Measurements from ENCODE around the gene NAA35.
"Not testable (repeated sequence)": the region's sequence is repeated elsewhere in the genome, so short reads cannot be mapped to it uniquely, and the experiment has no call there.

Gene NAA35

DNA sequence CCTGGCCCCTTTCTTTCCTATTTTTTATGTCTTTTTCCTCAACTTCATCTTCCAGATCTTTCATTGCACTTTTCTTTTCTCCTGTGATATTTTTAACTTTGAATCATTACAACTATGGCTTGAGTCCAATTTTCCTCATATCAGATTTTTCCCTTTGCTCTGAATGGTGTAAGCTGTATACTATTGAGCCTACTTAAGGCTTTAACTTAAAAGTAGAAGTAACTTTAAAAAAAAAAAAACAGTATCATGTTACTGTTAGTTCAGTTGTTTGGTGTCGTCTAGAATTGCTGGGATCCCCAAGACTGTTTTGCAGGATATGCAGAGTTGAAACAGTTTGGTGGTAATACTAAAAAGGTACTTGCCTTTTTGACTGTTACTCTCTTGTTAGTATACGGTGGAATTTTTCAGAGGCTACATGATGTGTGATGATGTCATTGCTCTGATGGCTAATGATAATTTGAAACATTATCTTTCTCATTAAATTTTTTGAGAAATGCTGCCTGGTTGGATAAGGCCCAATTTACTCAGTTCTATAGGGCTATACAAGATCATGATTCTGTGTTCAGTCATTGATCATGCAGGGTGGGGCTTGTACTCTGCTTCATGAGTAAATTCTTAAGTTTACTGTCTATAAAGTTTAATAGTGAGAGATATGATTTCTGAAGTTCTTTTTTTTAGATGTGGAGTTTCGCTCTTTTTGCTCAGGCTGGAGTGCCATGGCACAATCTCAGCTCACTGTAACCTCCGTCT, 8.8 kb downstream of the NAA35 start:
- no peak for DNase-seq

DNA sequence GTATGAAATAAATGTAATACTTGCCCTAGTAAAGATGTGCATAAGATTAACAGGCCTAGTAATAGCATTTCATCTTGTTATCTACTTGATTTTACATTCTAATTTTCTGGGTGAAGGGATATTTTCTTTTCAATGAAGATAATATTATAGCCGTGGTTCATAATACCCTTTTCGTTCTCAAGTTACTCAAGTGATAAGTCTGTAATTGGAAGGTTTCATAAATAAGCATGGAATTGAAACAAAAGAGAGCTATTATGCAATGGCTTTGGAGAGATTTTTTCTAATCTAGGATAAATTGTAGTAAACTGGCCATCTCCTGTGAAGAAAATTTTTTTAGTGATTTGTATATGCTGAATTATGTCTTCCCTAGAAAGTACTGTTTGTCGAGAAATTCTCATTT, 19.0 kb downstream of the NAA35 start:
- DNase-seq: no peak

DNA sequence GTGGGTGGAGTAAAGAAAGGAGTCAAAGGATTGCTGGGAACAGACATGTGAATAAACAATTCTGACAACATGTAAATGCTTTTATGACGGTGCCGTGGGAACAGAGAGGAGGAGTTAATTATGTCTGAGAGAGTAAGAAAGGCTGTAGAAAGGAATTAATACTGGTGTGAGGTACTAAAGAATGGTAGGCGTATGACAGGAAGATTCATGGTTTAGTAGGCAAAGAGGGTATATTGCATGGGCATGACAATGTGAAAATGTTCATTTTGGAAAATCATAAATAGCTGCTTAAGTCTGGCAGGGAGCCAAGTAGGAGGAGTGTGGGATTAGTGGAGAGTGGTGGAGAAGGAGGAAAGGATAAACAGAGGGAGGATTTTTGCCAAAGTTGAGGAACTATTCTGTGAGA, 19.7 kb downstream of the NAA35 start:
- DNase-seq: no peak

DNA sequence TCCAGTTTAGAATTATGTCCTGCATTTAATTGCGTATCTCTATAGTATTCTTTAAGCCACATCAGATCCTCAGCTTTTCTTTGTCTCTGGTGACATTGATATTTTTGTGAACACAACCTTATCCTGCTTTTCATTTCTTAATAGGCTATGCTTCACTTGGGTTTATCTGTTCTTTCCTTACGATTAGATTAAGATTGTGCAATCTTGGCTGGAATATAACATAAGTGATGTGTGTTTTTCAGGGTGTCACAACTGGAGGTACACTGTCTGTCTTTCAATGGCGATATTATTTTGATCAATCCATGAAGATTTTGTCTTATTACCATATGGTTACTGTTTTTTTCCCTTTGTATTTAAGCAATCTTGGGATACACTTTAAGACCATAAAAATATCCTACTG, 23.6 kb downstream of the NAA35 start:
- DNase-seq: no peak

DNA sequence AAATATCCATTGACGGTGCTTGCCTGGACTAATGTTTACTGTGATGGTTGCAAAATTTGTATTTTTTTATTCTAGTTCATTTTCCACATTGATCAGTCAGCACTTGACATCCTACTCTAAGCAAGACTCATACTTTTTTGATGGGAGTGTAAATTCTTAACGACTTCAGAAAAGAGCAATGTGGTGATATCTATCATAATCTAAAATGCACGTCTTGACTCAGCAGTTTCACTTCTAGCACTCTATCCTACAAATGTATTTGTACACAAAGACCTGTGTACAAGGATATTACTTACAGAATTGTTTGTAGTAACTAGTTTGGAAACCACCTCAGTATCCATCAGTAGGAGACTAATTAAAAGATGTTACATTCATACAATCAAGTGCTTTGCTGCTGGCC, 24.0 kb downstream of the NAA35 start:
- no peak for DNase-seq

DNA sequence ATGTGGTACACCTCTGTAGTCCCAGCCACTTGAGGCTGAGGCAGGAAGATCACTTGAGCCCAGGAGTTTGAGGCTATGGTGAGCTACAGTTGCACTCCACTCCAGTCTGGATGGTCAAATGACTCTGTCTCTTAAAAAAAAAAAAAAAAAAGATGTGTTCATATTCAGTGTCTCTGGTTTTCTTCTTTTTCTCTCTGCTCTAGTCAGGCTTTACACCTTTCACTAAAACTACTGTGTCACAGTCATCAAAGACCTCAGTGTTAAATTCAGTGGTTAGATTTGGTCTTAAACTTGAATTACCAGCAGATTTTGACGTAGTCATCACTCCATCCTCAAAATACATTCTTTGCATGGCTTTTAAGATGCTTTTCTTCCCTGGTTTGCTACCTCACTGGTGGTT, 28.8 kb downstream of the NAA35 start:
- no peak for DNase-seq

DNA sequence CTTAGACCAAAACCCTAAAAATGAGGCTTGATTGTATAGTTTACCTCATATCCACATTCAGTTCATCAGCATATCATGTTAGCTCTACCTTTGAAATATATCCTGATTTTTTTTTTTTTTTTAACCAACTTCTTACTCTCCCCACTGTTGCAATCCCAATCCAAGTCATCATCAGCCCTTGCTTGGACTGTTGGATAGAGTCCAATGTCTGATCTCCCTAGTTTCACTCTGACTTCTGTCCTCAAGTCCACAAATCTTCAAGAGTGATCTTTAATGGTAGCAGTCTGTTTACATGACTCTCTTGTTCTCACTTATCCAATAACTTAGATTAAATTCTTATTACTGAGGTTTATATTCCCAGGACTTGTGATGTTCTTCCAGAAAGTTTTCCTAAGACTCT, 30.8 kb downstream of the NAA35 start:
- DNase-seq: no peak

DNA sequence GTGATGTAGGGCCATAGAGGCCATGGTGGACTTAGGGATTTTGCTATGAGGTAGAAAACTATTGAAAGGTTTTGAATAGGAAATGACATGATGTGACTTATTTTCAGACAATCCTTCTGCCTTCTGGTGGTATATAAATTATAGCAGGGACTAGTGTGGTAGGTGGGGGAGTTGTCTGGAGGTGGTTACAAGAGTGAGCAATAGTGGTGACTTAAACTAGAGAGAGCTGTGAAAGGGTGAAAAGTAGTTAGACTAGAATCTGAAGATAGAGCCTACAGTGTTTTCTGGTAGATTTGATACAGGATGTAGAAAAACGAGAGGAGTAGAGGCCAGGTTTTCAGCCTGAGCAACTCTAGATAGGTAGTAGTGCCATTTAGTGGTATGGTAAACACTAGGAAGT, 32.3 kb downstream of the NAA35 start:
- no peak for DNase-seq

DNA sequence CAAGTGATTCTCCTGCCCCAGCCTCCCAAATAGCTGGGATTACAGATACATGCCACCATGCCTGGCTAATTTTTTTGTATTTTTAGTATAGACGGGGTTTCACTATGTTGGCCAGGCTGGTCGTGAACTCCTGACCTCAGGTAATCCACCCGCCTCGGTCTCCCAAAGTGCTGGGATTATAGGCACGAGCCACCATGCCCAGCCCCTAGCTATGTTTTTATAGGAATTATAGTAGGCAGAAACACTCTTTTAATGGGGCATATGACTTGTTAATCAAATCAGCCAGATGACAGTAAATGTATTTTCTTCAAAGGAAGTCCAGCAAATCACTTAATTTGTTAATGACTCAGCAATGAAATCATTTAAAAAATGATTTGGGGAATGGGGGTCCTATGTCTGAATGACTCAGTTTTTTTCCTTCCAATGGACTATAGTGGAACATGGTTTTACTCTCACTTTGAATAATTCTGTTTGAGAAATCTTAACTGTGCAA, 33.2 kb downstream of the NAA35 start:
- not testable (repeated sequence) for DNase-seq

DNA sequence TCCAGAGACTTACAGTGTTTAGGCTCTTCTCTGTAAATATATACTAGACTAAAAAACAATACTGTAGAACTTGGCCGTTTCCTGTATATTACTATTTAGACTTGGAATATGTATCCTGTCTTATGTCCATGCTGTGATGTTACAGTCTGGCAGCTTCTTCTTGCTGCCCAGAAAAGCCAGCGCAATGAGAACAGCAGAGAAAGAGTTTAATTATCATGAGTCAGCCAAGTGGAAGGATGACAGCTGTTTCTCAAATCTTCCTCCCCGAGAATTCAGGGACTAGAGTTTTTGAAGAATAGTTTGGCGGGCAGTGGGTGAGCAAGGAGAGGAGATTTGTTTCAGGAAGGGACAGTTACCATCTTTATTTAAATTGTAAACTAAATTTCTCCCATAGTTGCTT, 37.5 kb downstream of the NAA35 start:
- DNase-seq: no peak

DNA sequence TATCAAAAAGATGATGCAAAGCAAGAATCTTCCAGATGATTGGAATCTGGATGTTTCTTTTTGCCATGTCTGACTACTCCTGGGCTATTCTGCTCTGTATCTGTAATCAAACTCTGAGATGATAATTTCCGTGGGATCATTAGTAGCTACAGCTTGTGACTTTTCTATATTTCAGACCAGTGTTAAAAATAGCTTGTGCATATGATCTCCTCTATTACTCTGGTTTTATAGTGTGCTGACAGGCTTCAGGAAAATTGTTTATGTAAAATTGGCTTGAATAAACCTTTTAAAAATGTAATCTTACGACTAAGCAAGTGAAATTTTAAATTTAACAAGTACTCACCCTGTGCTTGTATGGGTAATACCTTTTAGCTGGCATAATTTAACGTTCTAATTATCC, 40.4 kb downstream of the NAA35 start:
- DNase-seq: no peak

DNA sequence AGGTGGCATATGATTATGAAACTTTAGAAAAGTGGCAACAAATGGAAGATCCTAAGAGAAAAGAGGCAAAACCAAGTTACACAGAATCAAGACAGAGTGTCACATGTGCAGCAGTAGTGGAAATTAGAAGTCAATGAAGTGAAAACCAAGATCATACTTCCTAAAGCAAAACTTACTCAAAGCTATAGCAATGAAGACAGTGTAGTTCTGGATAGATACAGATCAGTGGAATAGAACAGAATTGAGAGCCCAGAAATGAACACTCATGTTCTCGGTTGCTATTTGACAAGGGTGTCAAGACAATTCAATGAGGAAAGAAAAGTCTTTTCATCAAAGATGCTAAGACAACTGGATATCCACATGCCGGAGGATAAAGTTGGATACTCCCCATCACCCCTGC, 43.5 kb downstream of the NAA35 start:
- no peak for DNase-seq

DNA sequence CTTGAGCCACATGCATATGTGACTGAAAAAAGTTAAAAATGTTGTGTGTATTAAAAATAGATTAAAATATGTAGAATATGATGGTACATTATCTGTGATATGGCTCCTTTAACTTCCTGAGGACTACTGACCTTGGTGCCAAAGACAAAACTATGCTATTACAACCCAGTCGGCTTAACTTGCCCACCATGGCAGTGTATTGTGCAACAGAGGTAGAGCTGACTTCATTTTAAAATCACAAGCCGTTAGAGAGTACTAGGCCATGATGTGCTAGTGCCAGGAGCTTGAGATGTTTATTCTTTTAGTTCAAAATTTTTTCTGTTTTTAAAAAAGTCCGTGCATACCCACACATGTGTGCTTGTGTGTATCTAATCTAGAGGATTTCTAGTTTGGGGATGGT, 46.3 kb downstream of the NAA35 start:
- DNase-seq: no peak

DNA sequence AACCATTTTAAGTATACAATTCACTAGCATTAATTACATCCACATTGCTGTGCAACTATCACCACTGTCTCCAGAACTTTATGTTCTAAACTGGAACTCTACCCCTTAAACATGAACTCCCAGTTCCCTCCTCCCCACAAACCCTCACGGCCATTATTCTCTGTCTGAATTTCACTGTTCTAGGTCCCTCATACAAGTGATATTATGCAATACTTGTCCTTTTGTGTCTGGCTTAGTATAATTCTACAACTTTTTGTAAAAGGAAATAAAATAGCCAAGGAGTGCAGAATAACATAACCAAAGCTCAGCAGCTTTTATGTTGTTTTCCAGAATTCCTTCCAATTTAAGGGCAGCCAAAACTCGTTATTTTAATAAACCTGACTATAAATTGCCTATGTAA, 53.2 kb downstream of the NAA35 start:
- no peak for DNase-seq

DNA sequence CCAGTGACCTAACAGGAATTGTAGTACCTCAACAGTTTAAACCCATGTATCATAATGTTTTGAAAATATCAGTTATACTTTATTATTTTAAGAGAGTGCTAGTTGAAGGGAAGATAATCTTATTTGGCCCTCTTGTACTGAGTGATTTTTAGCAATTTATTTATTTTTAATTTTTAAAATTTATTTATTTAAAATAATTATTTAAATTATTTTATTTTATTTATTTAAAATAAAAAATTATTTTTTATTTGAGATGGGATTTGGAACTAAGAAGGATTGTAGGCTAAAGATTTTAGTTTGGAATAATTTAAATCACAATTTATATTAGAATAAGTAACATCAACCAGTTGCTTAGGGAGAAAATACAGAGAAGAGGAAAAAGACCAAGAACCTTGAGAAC, 54.2 kb downstream of the NAA35 start:
- DNase-seq: no peak

DNA sequence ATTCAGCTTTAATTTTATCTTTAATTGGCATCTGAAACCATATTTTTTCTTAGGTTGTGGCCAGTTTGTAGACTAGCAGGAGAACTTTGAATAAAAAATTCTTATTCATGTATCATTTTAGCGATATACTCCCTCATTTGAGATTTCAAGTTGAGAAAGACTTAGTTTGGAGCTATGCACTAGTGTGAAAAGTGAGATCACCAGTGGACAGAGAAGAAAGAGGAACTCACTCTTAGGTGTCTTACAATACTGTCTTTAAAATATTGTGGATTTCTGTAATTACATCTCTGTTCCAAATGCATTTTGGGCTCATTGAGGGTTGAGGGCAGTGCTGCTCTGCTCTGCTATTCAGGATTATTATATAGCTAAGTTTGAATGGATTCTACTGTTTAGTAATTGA, 54.7 kb downstream of the NAA35 start:
- DNase-seq: no peak

DNA sequence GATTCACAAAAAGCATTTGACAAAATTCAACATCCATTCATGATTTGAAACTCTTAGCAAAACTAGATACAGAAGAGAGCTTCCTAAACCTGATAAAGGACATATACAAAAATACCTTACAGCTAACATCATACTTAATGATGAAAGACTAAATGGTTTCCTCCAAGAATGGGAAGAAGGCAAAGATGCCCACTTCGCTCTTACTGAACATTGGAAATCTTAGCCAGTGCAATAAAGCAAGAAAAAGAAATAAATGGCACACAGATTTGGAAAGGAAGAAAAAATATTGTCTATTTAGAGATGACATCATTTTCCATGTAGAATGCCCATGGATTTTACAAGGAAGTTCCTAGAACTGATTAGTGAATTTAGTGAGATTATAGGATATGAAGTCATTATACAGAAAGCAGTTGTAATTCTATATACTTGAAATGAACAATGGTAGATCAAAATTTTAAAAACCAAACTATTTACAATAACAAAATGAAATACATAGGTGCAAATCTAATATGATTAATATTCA, 64.4 kb downstream of the NAA35 start:
- DNase-seq: no peak

DNA sequence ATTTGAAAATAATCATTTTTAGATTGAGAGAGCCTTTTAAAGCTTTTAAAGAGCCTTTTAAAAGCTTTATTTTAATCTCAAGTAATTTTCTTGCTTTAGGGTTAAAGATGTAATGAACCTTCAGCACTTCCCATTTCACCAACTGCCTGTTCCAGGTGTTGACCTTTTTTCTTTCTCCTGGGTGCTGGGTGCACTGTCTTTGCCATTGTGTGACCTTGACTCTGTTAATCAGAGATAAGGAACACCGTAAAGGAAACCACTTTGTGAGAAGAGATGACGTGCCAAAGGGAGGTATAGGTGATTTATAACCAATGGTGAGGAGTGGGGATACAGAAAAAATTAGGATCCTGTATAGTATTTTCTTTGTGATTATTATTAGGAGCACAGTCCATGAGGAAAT, 68.2 kb downstream of the NAA35 start:
- no peak for DNase-seq

DNA sequence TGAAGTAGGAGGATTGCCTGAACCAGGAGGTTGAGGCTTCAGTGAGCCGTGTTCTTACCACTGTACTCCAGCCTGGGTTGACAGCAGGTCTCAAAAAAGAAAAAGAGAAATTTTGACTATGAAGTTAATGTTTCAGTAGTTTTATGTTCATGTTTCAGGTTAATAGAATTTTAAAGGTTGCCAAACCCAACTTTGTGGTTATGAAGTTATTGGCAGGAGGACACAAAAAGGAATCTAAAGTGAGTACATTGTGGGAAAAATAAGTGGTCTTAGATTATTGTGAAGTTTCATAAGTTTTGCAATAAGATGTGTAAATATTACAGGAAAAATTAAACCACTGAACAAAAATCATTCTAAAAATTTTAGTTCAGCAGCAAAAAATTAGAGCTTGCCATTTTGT, 79.8 kb downstream of the NAA35 start:
- no peak for DNase-seq

DNA sequence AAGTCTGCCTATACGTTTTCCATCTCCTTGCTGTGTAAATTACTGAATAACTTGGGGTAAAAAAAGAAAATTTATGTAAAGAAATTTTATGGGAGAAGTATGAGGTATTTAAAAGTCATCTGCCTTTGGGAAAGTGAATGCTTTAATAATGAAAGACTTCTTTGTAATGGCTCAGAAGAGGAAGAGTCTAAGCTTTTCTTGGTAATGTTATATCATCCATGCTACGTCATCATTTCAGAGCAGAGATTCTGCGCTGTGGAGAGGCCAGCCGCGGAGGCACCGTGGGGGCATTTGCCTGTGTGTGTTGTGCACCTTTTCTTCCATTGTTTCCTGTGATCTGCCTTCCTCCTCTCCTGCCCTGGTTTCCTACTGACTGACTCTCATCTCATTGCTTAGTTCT, 80.2 kb downstream of the NAA35 start:
- DNase-seq: no peak

DNA sequence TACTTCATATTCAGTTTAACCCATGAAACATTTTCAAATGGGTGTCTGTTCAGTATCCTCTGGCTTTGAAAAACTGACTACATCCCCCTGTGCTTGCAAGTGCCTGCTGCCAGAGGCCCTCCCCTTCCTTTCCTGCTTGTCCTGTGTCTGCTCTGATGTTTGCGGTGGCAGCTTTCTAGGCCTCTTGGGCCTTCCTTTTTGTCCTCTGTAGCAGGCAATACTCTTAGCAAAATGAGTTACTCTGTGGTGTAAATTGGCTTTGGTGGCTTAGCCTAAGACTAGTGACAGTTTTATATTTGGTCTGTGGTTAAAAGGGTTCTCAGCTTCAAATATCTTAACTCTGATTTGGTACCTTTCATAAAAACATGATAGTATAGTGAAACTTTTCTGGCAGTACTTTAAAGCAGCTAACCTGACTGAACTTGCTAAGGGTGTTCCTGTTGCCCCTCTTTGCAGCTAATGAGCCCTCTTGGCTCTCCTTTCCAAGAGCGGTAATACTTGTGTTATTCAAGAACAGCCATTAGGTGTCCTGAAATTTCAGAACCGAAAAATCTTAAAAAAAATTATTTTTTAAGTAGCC, 81.8 kb downstream of the NAA35 start:
- no peak for DNase-seq

DNA sequence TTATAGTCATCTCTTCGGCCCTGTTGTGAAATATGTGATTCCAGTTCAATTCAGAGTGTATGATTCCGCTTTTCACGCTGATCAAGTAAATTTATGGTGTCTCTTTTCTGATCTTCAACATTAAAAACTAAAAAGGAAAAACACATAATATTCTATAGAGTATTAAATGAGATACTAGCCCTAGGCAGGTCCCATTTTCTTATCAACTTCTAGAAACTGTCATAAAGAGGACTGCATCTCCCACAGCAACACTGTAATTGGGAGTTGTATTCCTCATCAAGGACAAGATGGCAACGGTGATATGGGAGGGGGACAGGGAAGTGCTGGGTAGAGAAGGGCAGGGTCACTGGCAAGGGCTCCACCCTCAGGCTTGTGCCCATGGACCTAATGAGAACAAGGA, 86.8 kb downstream of the NAA35 start:
- no peak for DNase-seq

DNA sequence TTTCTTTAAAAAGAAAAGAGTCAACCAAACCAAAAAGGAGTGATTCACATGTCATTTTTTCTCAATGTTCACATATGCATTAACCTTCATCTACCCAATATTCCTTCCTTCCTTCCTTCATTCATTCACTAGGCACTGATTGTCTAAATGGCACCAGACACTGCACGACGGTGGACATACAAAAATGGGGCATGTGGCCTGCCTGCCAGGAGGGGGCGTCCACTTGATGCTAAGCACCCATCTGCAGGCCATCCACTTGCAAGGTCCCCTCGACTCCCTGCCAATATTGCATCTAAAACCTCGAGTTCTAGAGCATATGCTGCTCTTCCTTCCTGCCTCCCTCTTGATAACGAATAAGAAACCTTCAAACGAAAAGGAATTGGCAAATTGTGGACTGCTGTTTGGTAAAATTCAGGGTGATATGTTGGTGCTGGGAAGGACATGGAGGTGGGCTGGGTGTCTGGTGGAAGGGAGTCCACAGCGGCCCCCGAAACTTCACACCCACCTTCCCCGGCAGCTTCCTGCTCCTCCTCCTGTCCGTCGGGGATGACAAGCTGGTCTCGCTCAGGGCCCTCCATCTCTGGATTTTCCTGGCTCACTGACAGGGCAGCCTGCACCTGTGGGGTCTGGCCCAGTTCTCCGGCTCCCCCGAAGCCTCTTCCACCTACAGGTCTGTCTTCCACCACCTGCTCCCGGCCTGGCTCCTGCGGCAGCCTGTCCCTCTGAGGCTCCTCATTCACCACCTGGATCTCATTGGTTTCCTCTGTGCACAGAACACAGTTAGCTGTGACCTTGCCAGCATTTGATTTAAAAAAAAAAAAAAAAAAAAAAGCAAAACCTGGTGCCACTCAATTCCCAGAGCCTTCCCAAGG, 94.2 kb downstream of the NAA35 start:
- DNase-seq: no peak

All from activated naive CD4-positive, alpha-beta T cell (primary cell).